Left colon (tissue), 2 donors: ENCODE results near the gene SP6. TPM values are rescaled to one million over a fixed set of nuclear protein-coding genes. Genes with fewer than 3 reads are reported as not detected.

ENCODE experiments used
- ATAC-seq: fragments of 200-7000 bp; cut with Tn5 transposase; one replicate; pipeline ENCODE4 v1.9.1; 2020; ENCODE audit warnings: mild to moderate bottlenecking, moderate library complexity
- DNase-seq, 2 donors: peaks; one replicate each; pipeline ENCODE4 v3.0.0-alpha.2; 2020
- intact Hi-C, 2 donors: fragments of 100-400 bp; cut with DNase I in 1 of 2; cut with micrococcal nuclease in 1 of 2; formaldehyde crosslinking; loops; one replicate each; pipeline versions ENCODE4 v1.11.2 to v1.14.0; 2022; cut with DNase I, micrococcal nuclease
- long read RNA-seq: library from polyadenylated mRNA; unstranded; transcript quantifications from one replicate; pipeline ENCODE4 v2.0.0, GENCODE V29; 2021
- total RNA-seq, 2 donors: library from RNA; stranded (reverse); fragmentation: NEBNext Ultra II Directional; extraction: Animal tissue kit (Norgen Biotek cat#: 25700); gene quantifications; one replicate each; pipeline ENCODE4 v1.2.1, GENCODE V29; 2021
- donor health status: DM: no; HTN: no; CAD: no.
- donor health status: DM: yes; HTN: yes; CAD: no.

Gene SP6
- 10 to 100 TPM in 1 of 2 donors, 1 to 10 TPM in 1; 4.4 to 20.5 TPM for total RNA-seq
- long read RNA-seq, partial matches to known transcripts, result 0 of 10 reads
- long read RNA-seq, other reads (novel, unspliced or antisense), result 6 of 10 reads

DNA sequence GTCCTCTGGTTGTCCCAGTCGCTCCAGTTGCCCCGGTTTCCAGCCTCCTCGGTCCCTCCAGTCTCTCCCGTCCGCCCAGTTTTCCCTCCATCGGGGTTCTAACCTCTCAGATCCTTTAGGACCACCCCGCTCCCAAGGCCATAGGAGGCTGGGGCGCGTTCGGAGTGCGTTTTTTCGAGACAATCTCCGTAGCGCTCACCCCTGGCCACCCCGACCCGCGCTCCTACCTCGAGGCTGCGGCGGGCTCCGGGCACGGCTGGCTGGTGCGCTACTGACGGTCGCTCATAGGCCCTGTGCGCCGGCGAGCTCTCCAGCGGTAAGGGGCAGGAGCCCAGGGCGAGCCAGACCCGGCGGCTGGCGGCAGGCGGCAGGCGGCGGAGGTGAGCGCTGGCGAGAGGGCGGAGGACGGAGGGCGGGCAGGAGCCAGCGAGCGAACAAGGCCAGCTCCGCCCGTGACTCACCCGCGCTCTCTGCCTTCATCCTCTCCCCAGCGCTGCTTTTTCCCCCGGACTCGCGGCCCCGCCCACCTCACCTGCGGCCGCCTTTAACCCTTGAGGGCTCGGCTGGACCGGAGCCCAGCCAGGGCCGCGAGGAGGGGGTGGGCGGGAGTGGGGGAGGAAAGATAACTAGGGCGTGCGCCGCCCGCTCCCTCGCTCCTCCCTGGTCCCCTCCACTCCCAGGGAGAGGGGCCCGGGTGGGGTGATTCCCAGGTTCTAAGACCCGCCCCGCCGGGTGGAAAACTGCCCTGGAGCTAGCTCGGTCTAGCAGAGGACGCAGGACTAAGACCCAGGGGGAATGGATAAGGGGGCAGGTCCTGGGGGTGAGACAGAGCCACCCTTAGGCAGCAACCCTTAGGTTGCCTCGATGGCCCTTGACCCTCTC, at the start of gene SP6:
TSS of gene SP6 (minus strand) at position 472 of the 882 bp plus-strand sequence. CDS start 2,734 bp downstream, outside the sequence.
- DNase-seq, result peak; percentile 86 to 91
- intact Hi-C loops, result no loop called here

DNA sequence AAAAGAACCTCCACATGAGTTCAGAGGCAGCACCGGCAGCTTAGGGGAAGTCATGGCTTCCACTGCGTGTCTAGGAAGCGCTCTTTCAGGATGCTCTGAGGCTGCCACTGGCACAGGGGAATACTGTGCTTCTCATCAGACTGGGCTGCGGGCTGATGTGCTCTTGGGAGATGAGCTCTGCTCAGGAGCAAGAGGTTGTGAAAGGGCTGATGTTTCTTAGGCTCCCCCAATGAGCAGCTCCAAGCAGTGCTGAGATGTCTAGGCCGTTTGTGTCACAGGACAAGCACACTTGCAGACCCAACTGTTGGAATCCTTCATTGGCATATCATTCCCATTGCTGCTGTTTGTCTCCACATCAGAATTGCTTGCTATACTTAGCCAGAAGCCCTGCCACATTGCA, 48.7 kb upstream of the SP6 start:
- intact Hi-C loops, result no loop called here
- no peak for ATAC-seq
- no peak for DNase-seq

More for the DNA sequence above, at the start of gene SP6:
- ATAC-seq, result peak; percentile 96

DNA sequence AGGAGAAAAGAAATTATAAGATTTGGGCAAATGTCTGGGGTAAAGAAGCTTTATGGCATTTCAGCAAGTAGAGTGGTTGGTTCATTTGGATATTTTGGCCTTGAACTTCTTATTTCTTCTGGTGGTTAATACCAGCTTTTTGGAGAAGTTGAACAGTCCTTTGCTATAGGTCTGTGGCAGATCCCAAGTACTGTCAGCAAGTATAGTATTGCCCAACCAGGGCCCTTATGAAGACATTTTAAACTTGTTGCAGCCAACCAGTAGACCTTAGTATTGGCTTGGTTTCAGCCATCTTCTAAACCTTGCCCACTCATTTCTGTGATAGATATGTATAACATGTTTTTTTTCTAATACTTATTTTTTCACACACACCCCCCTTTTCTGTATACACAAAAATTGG, 47.3 kb upstream of the SP6 start:
- intact Hi-C loops, result no loop called here
- DNase-seq (no peak), ATAC-seq (no peak)

DNA sequence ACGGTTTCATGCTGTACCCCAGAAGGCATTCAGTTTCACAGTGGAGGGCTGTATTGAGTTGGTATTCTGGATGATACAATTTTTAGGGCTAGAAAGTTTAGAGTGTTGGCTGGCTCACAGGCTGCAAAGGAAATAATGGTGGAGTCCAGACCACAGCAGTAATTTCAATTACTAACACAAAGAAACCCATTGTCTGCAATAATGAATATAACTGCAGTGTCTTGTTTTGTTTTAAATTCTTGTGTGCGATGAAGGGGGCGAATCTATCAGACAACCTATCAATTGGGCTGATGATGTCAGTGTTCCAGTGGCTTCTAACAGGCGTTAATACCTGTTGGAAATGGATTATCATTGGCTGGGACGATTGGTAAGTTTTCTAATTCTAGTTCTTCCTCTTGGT, 46.6 kb upstream of the SP6 start:
- ATAC-seq, result no peak
- intact Hi-C loops, result no loop called here
- no peak for DNase-seq

DNA sequence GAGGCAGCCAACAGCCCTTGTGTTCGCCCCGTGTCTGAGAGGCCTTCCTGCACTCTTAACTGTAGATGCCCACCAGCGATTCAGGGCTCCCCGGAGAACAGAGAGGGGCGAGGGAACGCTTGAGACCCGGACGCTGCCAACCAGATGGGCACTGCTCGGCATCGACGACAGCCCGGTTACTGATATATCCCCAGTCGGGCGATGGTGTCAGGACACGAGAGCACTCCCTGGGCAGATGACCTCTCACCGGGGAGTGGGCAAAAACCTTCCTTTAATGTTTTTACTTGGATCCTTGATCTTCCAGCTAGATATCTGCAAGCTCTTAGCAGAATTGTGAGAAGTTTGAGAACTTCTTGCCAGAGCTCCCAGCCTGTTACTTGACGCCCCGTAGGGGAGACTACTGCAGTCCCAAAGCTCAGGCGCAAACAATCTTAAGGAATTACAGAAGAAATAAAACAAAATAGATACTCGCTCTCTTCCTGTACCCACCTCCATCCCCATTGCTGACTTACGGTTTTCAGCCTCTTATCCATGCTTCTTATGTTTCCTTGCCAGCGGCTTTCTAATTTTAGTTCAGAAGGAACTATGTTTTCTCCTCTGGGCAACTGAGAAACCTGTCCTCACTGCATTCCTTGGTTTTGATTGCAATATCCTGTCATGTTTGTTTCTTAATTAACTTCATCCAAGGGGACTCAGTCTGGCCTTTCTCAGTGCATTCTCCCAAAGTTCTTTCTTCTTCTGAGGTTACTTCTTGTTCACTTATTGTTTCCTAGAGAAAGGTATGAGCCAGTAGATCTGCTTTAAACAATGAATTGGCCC, 45.9 kb upstream of the SP6 start:
- no peak for DNase-seq
- ATAC-seq, result no peak
- intact Hi-C loops, result no loop called here

DNA sequence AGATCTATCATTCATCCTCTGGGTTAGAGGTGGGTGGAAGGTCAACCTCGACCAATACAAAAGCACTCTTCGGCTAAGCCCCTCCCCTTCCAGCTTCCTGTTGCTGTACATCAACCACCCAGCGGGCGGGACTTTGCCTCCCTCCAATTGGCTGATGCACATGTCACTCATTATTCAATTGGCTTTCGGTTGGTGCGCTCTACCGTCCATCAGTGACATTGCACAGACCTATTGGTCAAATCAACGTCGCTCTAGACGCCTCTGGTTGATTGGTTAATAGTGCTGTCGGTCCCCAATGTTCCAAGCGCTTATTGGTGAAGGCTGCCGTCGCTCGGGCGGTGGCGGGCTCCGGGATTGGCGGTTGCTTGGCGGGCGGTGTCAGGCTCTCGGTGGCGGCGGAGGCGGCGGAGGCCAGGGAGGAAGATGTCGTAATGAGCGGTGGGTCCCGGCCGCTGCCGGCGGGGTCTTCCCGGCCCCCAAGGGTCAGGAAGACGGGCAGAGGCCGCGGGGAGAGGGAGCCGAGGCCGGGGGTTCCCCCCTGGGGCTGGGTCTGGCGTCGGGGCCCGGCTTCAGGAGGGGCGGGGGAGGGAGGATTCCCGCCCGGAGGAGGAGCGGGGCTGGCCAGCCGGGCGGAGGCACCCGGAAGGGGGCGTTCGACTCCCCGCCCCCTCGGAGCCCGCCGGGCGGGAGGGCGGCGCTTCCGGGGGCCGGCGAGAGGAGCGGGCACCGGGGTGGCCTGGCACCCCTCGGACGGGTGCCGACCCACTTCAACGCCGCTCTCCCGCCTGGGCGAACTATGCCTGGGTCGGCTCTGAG, 45.1 kb upstream of the SP6 start, which contains the start of gene SP2:
TSS of gene SP2 (plus strand) at position 381 of the 816 bp plus-strand sequence. CDS start at position 432, 51 bp downstream.
- ATAC-seq, result peak; percentile 83
- intact Hi-C loops, result no loop called here
- peak; percentile 99 to 100 for DNase-seq

DNA sequence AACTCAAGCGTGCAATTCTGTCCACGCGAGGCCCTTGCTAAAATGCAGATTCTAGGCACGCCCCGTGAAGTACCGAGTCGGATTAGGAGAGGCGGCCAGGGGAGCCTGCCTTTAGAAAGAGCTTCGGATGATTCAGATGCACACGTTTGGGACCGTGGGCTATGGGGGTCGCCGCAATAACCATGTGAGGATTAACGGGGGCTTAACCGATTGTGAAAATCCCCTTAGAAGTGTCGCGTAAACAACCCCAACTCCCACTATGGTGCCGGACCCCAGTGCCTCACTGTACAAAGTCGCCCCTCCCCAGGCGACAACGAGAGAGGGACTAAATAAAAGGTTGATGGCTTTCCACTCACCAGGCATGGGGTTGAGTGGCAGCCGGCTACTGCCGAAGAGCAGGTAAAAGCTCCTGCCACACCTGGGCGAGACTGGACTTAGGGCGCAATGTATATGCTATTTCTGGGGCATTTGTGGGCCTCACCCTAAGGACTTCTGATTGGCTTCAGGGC, 44.4 kb upstream of the SP6 start:
- intact Hi-C loops, result no loop called here
- ATAC-seq (no peak), DNase-seq (peak; percentile 55 to 62)

DNA sequence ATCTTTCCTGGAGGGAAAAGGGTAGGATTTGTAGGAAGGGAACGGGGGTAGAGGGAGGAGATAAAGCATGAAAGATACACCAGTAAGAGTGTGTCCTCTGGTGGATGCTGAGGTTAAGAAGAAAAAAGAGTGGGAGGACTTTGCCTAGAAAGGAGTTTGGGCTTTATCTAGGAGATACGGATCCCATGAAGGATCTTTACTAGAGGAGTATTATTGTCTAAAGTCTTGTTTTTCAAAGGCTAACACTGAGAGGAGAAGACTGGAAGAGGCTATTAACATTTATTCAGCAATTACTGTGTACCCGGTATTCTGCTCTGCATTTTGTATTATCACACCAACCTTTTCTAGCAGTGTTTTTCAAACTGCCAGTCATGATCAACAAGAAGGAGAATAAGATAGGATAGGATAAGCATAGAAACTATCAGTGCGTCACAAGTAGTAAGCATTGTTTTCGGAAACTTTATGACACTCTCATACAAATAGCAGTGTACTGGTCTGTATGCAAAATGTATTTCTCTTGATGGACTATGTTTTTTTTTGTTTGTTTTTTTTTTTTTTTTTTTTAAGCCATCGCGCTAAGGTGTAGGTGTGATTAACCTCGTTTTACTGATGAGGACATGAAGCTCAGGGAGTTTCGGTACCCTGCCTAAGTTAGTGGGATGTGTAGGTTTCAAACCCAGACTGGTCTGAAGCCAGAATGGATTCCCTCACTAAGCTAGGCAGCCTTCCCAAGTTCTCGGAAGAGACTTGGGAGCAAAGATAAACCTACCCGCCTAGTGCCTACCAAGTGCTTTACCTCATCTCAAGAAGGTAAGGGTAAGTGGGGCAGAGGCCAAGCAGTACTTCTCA, 43.8 kb upstream of the SP6 start:
- intact Hi-C loops, result no loop called here
- peak; percentile 27 for ATAC-seq
- DNase-seq, result no peak

DNA sequence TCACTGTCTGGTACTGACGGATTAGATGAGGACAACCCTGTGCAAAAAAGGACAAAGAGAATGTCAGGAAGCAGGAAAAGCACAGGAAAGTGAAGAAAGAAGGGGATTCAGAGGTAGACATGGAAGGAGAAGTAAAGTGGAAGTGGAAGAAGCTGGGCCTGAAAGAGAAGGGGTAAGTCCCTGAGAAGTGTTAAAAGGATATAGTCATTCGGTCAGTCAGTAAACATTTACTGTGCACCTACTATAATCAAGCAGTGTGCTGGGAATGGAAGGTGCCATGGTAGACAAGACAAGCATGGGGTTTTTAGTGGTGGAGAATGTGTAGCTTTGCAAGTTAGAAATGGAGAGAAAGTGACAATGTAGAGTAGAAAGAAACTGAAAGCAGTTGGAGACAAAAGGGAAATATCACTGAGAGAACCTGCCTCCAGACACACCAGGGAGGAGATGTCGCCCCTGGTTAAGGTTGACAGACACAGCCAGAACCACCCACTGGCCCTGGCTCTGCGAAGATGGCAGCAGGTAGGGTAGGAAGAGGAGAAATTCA, 40.7 kb upstream of the SP6 start:
- intact Hi-C loops, result loop anchor here in 1 of 2 donors (2.0 kb wide), 1 partner anchor 49 kb away; no protein-coding TSS in a partner anchor
- DNase-seq (no peak), ATAC-seq (no peak)

DNA sequence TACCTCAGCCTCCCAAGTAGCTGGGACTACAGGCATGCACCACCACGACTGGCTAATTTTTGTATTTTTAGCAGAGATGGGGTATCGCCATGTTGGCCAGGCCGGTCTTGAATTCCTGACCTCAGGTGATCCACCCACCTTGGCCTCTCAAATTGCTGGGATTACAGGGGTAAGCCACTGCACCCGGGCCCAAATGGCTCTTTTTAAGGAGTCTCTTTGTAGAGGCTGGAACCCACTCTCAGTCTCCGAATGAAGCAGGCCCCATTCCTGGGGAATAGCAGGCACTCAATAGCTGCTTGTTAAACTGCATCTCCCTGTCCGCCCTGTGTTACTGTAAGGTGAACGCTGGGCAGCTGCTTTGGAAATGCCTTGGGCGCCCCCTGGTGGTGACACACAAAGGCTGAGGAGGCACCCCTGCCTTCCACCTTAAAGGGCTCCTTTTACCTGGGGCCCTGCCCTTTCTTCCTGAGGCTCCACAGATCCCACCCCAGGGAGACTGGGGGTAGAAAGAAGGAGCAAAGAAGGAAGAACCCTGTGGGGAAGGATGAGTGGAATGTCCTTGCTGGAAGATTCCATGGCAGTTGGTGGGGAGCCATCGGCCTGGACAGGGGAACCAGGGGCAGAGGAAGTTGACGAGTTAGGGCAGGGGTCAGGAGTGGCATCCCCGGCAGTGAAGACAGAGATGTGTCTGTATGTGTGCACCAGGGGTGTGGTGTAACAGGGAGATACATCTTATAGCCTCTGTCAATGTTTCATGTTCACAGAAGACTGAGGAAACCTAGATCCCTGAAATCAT, 39.0 kb upstream of the SP6 start:
- DNase-seq, result peak; percentile 84 to 96
- ATAC-seq, result peak; percentile 64
- intact Hi-C loops, result loop anchor here (2.0 to 5.0 kb wide), 2 partner anchors 47 to 48 kb away; partner anchors contain the start of gene SCRN2 (in 1 of the 2)

DNA sequence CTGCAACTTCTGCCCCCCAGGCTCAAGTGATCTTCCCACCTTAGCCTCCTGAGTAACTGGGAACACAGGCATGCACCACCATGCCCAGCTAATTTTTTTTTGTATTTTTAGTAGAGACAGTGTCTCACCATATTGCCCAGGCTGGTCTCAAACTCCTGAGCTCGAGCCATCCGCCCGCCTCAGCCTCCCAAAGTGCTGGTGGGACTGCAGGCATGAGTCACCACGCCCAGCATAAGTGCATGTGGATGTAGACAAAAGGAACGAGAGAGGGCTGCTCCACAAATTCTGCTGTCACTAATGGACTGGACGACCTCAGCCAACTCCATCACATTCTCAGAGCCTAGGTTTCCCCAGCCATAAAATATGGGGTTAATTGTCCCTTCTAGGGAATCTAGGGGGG, 37.3 kb upstream of the SP6 start:
- intact Hi-C loops, result loop anchor here in 1 of 2 donors (5.0 kb wide), 1 partner anchor 46 kb away; the partner anchor contains the start of gene SCRN2
- no peak for DNase-seq
- no peak for ATAC-seq

DNA sequence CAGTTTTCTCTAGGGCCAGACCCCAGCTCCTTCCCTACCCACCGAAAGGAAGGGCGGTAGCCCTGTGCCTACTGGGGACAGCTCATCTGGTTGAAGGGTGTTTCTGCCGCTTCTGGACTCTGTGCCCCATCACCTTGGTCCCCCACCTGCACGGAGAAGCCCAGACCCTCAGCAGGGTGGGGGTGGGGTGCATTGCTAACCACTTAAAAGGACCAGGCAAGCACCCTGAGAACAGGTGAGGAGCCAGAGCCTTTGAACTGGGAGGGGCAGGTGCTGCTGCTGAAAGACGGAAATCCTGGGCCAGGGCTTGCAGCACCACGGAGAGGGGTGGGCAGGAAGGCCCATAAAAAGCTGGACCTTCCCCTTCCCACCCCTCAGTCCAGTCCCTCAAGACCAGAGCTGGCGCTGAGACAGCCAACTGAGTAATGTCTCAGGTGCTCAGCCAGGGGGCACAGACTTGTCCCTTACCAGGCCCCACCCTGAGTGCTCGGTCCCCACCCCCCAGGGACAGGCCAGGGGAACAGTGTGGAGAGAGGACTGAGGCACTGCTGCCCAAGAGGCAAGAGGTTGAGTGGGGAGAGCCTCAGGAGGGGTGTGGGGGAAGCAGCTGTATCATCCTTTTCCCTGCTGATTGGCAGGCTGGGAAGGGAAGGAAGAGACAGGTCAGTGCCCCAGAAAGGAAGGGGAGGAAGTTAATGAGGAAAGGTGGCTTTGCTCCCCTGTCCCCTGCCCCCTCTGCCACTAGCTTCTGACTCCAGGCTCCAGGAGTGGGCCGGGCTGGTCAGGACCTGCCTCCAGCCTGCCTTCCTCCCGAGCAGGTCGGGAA, 34.2 kb upstream of the SP6 start:
- intact Hi-C loops, result loop anchor here in 1 of 2 donors (5.0 kb wide), 1 partner anchor 43 kb away; the partner anchor contains the start of gene SCRN2
- DNase-seq, result peak; percentile 61 to 85
- peak; percentile 74 for ATAC-seq

DNA sequence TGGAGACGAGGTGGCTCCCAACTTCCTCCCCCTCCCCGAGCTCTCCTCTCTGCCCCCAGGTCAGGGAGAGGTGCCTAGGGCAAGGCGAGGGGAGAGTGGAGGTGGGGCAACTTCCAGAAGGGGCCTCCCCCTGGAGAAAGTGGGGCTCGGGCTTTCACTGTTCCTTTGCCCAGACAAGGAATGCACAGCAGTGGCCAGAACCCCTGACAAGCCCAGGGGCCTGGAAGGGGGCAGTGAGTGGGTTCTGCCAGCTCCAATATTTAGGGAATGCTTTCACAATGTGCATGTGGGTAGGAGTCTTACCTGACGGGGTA, 33.4 kb upstream of the SP6 start:
- ATAC-seq (peak; percentile 63), DNase-seq (no peak)
- intact Hi-C loops, result no loop called here

DNA sequence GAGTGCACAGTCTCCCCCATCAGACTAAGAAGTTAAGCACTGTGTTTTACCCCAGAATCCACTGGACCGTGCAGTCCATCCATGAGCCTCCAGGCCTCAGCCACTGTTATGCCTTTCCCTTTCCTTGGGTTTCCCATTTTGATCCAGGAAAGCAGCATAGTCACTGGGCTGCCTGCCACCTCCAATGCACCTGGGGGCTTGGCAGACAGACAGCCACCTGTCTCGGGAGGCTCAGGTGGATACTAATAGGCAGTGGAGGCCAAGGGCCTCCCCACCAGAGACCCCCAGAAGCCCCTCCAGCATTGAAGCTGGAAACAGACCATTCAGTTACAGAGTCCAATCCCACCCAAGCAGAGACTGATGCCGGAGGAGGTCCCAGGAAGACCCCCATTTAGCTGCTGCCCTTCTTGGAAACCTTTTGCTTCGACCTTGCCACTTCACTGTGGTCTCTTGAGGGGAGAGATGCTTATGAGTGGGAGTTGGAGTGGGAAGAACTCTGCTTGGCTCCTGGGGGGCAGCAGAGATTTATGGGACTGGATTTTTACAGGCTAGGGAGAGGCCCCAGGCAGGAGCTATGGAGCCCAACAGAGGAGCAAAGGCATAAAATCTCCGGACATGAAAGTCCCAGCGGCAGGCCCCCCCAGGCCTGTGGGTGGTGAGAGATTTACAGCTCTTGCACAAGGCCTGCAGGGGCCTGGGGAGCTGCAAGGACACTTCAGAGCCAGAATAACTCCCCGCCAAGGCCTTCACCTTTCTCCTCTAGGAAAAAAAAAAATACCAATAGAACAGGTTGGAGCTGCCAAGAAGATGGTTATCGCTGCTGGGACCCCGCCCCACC, 32.8 kb upstream of the SP6 start:
- ATAC-seq, result no peak
- intact Hi-C loops, result no loop called here
- DNase-seq, result peak; percentile 63 to 78
